B cell (primary cell): ENCODE results near the gene H3-3A.

ENCODE experiments used
- CTCF ChIP-seq: fragments of 200-600 bp; IDR thresholded peaks from one replicate; pipeline ENCODE4 v1.8.0; 2022; ENCODE audit warnings: antibody characterized with exemption, mild to moderate bottlenecking
- EZH2 ChIP-seq: IDR thresholded peaks from 2 replicates; pipeline ENCODE4 v1.6.1; 2012; ENCODE audit warnings: borderline replicate concordance, low read depth, mild to moderate bottlenecking, moderate library complexity, low read length; ENCODE audit not compliant: insufficient read depth, poor library complexity, severe bottlenecking

GRCh38 chr1:226117330-226117729, 54.8 kb downstream of the H3-3A start:
- TF ChIP-seq CTCF (no peak), EZH2 (no peak)
